Mammary epithelial cell (primary cell): Measurements from ENCODE around the gene LMX1A.

Experiments used
- EZH2 ChIP-seq: IDR thresholded peaks from 2 replicates; pipeline ENCODE4 v1.6.1; 2012; ENCODE audit warnings: low read length, inconsistent platforms, borderline replicate concordance
- TF ChIP-seq, protein P1 (sequence below), 2 donors: IDR thresholded peaks in 1 of 2; conservative IDR thresholded peaks in 1 of 2; 2 replicates each; pipeline ENCODE4 v1.5.1; 2011 to 2012; ENCODE audit warnings: inconsistent platforms in 2 of 2, low read length in 2 of 2, mild to moderate bottlenecking in 2 of 2, control low read depth in 1 of 2, low read depth in 1 of 2; ENCODE audit not compliant: insufficient read depth in 1 of 2; ENCODE audit errors: extremely low read depth in 1 of 2

DNA sequence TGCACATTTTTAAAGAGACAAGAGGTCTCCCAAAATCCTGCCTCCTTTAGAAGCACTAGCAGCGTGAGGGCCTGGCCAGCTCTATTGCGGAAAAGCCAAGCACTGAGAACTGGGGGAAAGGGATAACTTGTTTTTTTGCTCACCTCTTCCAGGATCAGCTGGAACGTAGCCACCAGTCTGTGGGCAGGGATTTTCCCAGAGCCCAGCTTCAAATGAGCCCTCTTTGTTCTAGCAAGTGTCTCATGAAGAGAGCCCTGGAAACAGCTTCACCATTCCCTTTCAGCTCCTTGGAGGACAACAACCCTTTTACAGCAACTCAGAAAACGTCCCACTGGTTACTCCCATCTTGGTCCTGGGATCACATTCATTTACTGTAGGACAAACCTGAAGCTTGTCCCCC, 195.4 kb downstream of the LMX1A start:
- TF ChIP-seq, protein P1, sequence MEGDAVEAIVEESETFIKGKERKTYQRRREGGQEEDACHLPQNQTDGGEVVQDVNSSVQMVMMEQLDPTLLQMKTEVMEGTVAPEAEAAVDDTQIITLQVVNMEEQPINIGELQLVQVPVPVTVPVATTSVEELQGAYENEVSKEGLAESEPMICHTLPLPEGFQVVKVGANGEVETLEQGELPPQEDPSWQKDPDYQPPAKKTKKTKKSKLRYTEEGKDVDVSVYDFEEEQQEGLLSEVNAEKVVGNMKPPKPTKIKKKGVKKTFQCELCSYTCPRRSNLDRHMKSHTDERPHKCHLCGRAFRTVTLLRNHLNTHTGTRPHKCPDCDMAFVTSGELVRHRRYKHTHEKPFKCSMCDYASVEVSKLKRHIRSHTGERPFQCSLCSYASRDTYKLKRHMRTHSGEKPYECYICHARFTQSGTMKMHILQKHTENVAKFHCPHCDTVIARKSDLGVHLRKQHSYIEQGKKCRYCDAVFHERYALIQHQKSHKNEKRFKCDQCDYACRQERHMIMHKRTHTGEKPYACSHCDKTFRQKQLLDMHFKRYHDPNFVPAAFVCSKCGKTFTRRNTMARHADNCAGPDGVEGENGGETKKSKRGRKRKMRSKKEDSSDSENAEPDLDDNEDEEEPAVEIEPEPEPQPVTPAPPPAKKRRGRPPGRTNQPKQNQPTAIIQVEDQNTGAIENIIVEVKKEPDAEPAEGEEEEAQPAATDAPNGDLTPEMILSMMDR (conservative IDR thresholded peaks at IDR 0.05 in 1 of 2, IDR thresholded peaks at IDR 0.05 in 1 of 2; ENCODE audit: extremely low read depth in 1 of 2, insufficient read depth in 1 of 2, low read depth in 1 of 2, low read length in 2 of 2): no peak
- no peak for TF ChIP-seq EZH2
